ENCODE measurements around the gene NEK8.
"Not testable (repeated sequence)": the region's sequence is repeated elsewhere in the genome, so short reads cannot be mapped to it uniquely, and the experiment has no call there.

The NEK8 gene

GRCh38 chr17:28726627-28727491 lies 1.7 kb upstream of the NEK8 start:
- peaks cover 35% of the 10 kb centered on the region for H3K4me1 ChIP-seq (ENCODE audit: control insufficient read depth, insufficient read depth, low read length, poor library complexity, severe bottlenecking)
- H3K27ac ChIP-seq (ENCODE audit: low read depth, low read length, severe bottlenecking), result peak overlapping the region; percentile 86
- H3K4me3 ChIP-seq (ENCODE audit: extremely low read depth, insufficient read depth, low read length, poor library complexity, severe bottlenecking), result peak overlapping the region; percentile 65
- no peaks in the 10 kb centered on the region for H3K9me3 ChIP-seq (ENCODE audit: control insufficient read depth, low read length)
- 0% methylated on average over 46 to 53 of the region's 57 CpGs for WGBS, 2 experiments (ENCODE audit: insufficient coverage in 2 of 2)
- H3K36me3 ChIP-seq (ENCODE audit: control insufficient read depth, insufficient read depth, low read length), result peaks cover 28% of the 10 kb centered on the region

DNA sequence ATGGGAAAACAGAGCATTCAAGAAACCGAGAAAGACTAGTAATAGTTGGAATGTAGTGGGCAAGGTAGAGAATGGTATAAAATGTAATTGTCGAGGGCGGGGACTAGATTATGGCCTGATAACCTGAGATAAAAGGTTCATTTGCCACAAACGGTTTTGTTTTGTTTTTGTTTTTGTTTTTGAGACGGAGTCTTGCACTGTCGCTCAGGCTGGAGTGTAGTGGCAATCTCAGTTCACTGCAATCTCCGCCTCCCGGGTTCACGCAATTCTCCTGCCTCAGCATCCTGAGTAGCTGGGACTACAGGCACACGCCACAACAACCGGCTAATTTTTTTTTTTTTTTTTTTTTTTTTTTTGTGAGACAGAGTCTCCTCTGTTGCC lies 1.4 kb downstream of the NEK8 start:
- Histone ChIP-seq H3K9me3 (ENCODE audit: control insufficient read depth, low read length) (no peaks in the 10 kb centered on the region), H3K4me3 (ENCODE audit: extremely low read depth, insufficient read depth, low read length, poor library complexity, severe bottlenecking) (no peak overlapping the region), H3K27ac (ENCODE audit: low read depth, low read length, severe bottlenecking) (no peak overlapping the region), H3K36me3 (ENCODE audit: control insufficient read depth, insufficient read depth, low read length) (peaks cover 5% of the 10 kb centered on the region), H3K4me1 (ENCODE audit: control insufficient read depth, insufficient read depth, low read length, poor library complexity, severe bottlenecking) (peaks cover 6% of the 10 kb centered on the region)
- 94% methylated on average over 9 of the region's 11 CpGs for WGBS, 2 experiments (ENCODE audit: insufficient coverage in 2 of 2)

GRCh38 chr17:28733346-28733745 lies 4.8 kb downstream of the NEK8 start:
- 100% methylated on average over 1 of the region's 1 CpG; no CpG with 5 or more reads in 1 of the 2 experiments for WGBS, 2 experiments (ENCODE audit: insufficient coverage in 2 of 2)
- Histone ChIP-seq H3K27ac (ENCODE audit: low read depth, low read length, severe bottlenecking) (no peak overlapping the region), H3K36me3 (ENCODE audit: control insufficient read depth, insufficient read depth, low read length) (peaks cover 11% of the 10 kb centered on the region), H3K4me3 (ENCODE audit: extremely low read depth, insufficient read depth, low read length, poor library complexity, severe bottlenecking) (no peak overlapping the region), H3K9me3 (ENCODE audit: control insufficient read depth, low read length) (no peaks in the 10 kb centered on the region), H3K4me1 (ENCODE audit: control insufficient read depth, insufficient read depth, low read length, poor library complexity, severe bottlenecking) (no peaks in the 10 kb centered on the region)

DNA sequence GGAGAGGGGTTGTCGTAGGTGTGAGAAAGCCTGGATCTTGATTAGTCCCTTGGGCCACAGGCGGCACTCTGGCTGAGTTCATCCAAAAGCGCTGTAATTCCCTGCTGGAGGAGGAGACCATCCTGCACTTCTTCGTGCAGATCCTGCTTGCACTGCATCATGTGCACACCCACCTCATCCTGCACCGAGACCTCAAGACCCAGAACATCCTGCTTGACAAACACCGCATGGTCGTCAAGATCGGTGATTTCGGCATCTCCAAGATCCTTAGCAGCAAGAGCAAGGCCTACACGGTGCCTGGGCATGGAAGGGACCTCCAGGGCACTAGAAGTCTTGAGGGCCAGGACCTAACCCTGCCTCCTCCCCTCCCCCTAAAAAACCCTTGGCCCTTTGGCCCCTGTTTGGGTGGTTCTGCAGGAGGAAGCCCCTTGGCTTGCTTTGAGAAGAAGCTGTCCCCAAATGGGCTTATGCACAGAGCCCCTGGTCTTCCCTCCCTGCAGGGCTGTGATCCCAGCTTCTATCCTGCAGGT lies 6.2 kb downstream of the NEK8 start:
- Histone ChIP-seq H3K27ac (ENCODE audit: low read depth, low read length, severe bottlenecking) (no peak overlapping the region), H3K9me3 (ENCODE audit: control insufficient read depth, low read length) (no peaks in the 10 kb centered on the region), H3K4me3 (ENCODE audit: extremely low read depth, insufficient read depth, low read length, poor library complexity, severe bottlenecking) (no peak overlapping the region), H3K36me3 (ENCODE audit: control insufficient read depth, insufficient read depth, low read length) (peaks cover 17% of the 10 kb centered on the region), H3K4me1 (ENCODE audit: control insufficient read depth, insufficient read depth, low read length, poor library complexity, severe bottlenecking) (no peaks in the 10 kb centered on the region)
- WGBS, 2 experiments (ENCODE audit: insufficient coverage in 2 of 2), result 96 to 100% methylated on average over 8 to 10 of the region's 10 CpGs

GRCh38 chr17:28735242-28735722 lies 6.7 kb downstream of the NEK8 start:
- 87 to 93% methylated on average over 4 of the region's 5 CpGs for whole genome bisulfite sequencing, 2 experiments (ENCODE audit: insufficient coverage in 2 of 2)
- Histone ChIP-seq H3K27ac (ENCODE audit: low read depth, low read length, severe bottlenecking) (no peak overlapping the region), H3K4me1 (ENCODE audit: control insufficient read depth, insufficient read depth, low read length, poor library complexity, severe bottlenecking) (no peaks in the 10 kb centered on the region), H3K4me3 (ENCODE audit: extremely low read depth, insufficient read depth, low read length, poor library complexity, severe bottlenecking) (no peak overlapping the region), H3K36me3 (ENCODE audit: control insufficient read depth, insufficient read depth, low read length) (peaks cover 21% of the 10 kb centered on the region), H3K9me3 (ENCODE audit: control insufficient read depth, low read length) (no peaks in the 10 kb centered on the region)

GRCh38 chr17:28735913-28736769 lies 7.6 kb downstream of the NEK8 start:
- 100% methylated on average over 1 of the region's 8 CpGs; no CpG with 5 or more reads in 1 of the 2 experiments for WGBS, 2 experiments (ENCODE audit: insufficient coverage in 2 of 2)
- not testable (repeated sequence) for H3K9me3 ChIP-seq (ENCODE audit: control insufficient read depth, low read length); H3K27ac ChIP-seq (ENCODE audit: low read depth, low read length, severe bottlenecking); H3K4me1 ChIP-seq (ENCODE audit: control insufficient read depth, insufficient read depth, low read length, poor library complexity, severe bottlenecking); H3K4me3 ChIP-seq (ENCODE audit: extremely low read depth, insufficient read depth, low read length, poor library complexity, severe bottlenecking)
- H3K36me3 ChIP-seq (ENCODE audit: control insufficient read depth, insufficient read depth, low read length), result peaks cover 26% of the 10 kb centered on the region

- no peak overlapping the region for H3K27ac ChIP-seq (ENCODE audit: low read depth, low read length, severe bottlenecking)
- peaks cover 3% of the 10 kb centered on the region for H3K4me1 ChIP-seq (ENCODE audit: control insufficient read depth, insufficient read depth, low read length, poor library complexity, severe bottlenecking)
- no peak overlapping the region for H3K4me3 ChIP-seq (ENCODE audit: extremely low read depth, insufficient read depth, low read length, poor library complexity, severe bottlenecking)
- no peaks in the 10 kb centered on the region for H3K9me3 ChIP-seq (ENCODE audit: control insufficient read depth, low read length)
- H3K36me3 ChIP-seq (ENCODE audit: control insufficient read depth, insufficient read depth, low read length), result peaks cover 26% of the 10 kb centered on the region
- WGBS, 2 experiments (ENCODE audit: insufficient coverage in 2 of 2), result 95% methylated on average over 10 to 12 of the region's 12 CpGs
Observed at GRCh38 chr17:28737316-28737715, 8.7 kb downstream of the NEK8 start.

DNA sequence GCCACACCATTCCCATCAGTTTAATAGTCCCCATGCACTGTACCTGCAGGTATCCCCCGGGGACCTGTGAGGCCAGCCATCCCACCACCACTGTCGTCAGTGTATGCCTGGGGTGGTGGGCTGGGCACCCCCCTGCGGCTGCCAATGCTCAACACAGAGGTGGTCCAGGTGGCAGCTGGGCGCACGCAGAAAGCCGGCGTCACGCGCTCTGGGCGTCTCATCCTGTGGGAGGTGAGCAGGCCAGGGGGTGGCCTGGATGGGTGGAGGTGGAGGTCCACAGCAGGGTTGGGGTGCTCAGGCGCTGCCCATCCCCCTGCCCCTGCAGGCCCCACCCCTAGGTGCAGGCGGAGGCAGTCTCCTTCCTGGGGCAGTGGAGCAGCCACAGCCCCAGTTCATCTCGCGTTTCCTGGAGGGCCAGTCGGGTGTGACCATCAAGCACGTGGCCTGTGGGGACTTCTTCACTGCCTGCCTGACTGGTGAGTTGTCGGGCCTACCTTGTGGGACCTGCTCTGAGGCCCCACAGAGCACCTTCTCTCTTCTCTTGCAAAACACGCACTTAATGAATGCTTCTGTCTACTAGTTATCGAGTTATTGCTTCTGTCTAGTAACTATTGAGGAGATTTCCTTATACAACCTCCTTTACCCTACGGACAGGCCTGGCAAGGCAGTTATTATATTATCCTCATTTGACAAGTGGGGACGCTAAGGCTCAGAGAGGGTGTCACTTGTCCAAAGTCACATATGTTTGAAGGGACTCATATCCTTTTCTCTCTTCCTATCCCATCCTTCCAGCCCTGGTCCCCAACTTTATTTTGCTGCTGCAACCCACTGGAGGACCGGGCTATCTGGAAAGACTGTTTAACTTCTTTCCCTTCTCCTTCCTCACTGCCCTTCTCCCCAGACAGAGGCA lies 9.4 kb downstream of the NEK8 start:
- Histone ChIP-seq H3K36me3 (ENCODE audit: control insufficient read depth, insufficient read depth, low read length) (peaks cover 26% of the 10 kb centered on the region), H3K9me3 (ENCODE audit: control insufficient read depth, low read length) (no peaks in the 10 kb centered on the region), H3K4me1 (ENCODE audit: control insufficient read depth, insufficient read depth, low read length, poor library complexity, severe bottlenecking) (peaks cover 3% of the 10 kb centered on the region), H3K4me3 (ENCODE audit: extremely low read depth, insufficient read depth, low read length, poor library complexity, severe bottlenecking) (no peak overlapping the region), H3K27ac (ENCODE audit: low read depth, low read length, severe bottlenecking) (no peak overlapping the region)
- WGBS, 2 experiments (ENCODE audit: insufficient coverage in 2 of 2), result 96 to 97% methylated on average over 15 to 16 of the region's 22 CpGs

GRCh38 chr17:28738680-28739384 lies 10.2 kb downstream of the NEK8 start:
- WGBS, 2 experiments (ENCODE audit: insufficient coverage in 2 of 2), result 98 to 99% methylated on average over 7 of the region's 10 CpGs
- Histone ChIP-seq H3K9me3 (ENCODE audit: control insufficient read depth, low read length) (no peaks in the 10 kb centered on the region), H3K27ac (ENCODE audit: low read depth, low read length, severe bottlenecking) (no peak overlapping the region), H3K4me3 (ENCODE audit: extremely low read depth, insufficient read depth, low read length, poor library complexity, severe bottlenecking) (no peak overlapping the region), H3K36me3 (ENCODE audit: control insufficient read depth, insufficient read depth, low read length) (peaks cover 26% of the 10 kb centered on the region), H3K4me1 (ENCODE audit: control insufficient read depth, insufficient read depth, low read length, poor library complexity, severe bottlenecking) (peaks cover 3% of the 10 kb centered on the region)

Measured in mesodermal cell (in vitro differentiated cells).